IPS DF 6.9 (cell line): ENCODE data around the gene DRD4.

Experiments
- DNase-seq: peaks from one replicate; pipeline ENCODE4 v3.0.0-alpha.2; 2013; ENCODE audit warnings: low read depth, low spot score
- H3K27ac ChIP-seq: one replicate; pipeline ENCODE4 v1.5.1; 2013; ENCODE audit warnings: low read length, control low read depth
- H3K27me3 ChIP-seq: 2 replicates; pipeline ENCODE4 v1.6.1; 2013; ENCODE audit warnings: mild to moderate bottlenecking, low read length; ENCODE audit not compliant: control insufficient read depth, insufficient read depth
- H3K36me3 ChIP-seq: 2 replicates; pipeline ENCODE4 v1.6.1; 2013; ENCODE audit warnings: low read length; ENCODE audit not compliant: control insufficient read depth, insufficient read depth
- H3K4me1 ChIP-seq: 2 replicates; pipeline ENCODE4 v1.6.1; 2013; ENCODE audit warnings: low read length; ENCODE audit not compliant: control insufficient read depth, insufficient read depth
- H3K4me3 ChIP-seq: 2 replicates; pipeline ENCODE4 v1.5.1; 2013; ENCODE audit warnings: mild to moderate bottlenecking, low read length
- H3K9me3 ChIP-seq: 2 replicates; pipeline ENCODE4 v1.6.1; 2013; ENCODE audit warnings: low read length, inconsistent platforms; ENCODE audit not compliant: control insufficient read depth, insufficient read depth
- WGBS: extraction: QIAGEN DNeasy Blood & Tissue Kit; methylation state at CpG from one replicate; pipeline ENCODE4 v1.1.7; 2013; ENCODE audit warnings: mixed read lengths, missing lambda C conversion rate; ENCODE audit not compliant: insufficient read length, insufficient coverage; 5-methylcytosine and 5-hydroxymethylcytosine counted together

DRD4 gene

GRCh38 chr11:636511-637332 is at the start of gene DRD4:
Gene DRD4, plus strand, starts transcription at chr11:637269. Its CDS starts 36 bp downstream, at chr11:637305.
- Histone ChIP-seq H3K9me3 (no peaks in the 10 kb centered on the region), H3K36me3 (no peaks in the 10 kb centered on the region), H3K4me3 (peak within 1 kb of the TSS; percentile 26; the same call in 1 of the 2 replicates), H3K4me1 (peaks cover 8% of the 10 kb centered on the region), H3K27me3 (peaks cover 27% of the 10 kb centered on the region), H3K27ac (no peak within 1 kb of the TSS)
- no peak for DNase-seq
- WGBS, result no CpG with 5 or more reads among the region's 100 CpGs

GRCh38 chr11:587546-587945 is 49.5 kb upstream of the DRD4 start:
- Histone ChIP-seq H3K9me3 (no peaks in the 10 kb centered on the region), H3K27ac (no peak overlapping the region), H3K4me1 (no peaks in the 10 kb centered on the region), H3K36me3 (peaks cover 34% of the 10 kb centered on the region), H3K4me3 (no peak overlapping the region), H3K27me3 (no peaks in the 10 kb centered on the region)
- no CpG with 5 or more reads among the region's 8 CpGs for WGBS
- no peak for DNase-seq

- no peak for DNase-seq
- H3K9me3 ChIP-seq, result no peaks in the 10 kb centered on the region
- no peak overlapping the region for H3K27ac ChIP-seq
- peaks cover 38% of the 10 kb centered on the region for H3K36me3 ChIP-seq
- WGBS, result no CpG with 5 or more reads among the region's 6 CpGs
- no peaks in the 10 kb centered on the region for H3K4me1 ChIP-seq
- no peak overlapping the region for H3K4me3 ChIP-seq
- H3K27me3 ChIP-seq, result no peaks in the 10 kb centered on the region
Observed at GRCh38 chr11:587978-588380, 49.1 kb upstream of the DRD4 start.

GRCh38 chr11:589798-590197 is 47.3 kb upstream of the DRD4 start:
- no peak overlapping the region for H3K4me3 ChIP-seq
- no peak for DNase-seq
- H3K27me3 ChIP-seq, result no peaks in the 10 kb centered on the region
- no peaks in the 10 kb centered on the region for H3K9me3 ChIP-seq
- no CpG with 5 or more reads among the region's 26 CpGs for WGBS
- H3K36me3 ChIP-seq, result peaks cover 43% of the 10 kb centered on the region
- no peak overlapping the region for H3K27ac ChIP-seq
- H3K4me1 ChIP-seq, result no peaks in the 10 kb centered on the region

GRCh38 chr11:590997-591396 is 46.1 kb upstream of the DRD4 start:
- H3K4me3 ChIP-seq, result no peak overlapping the region
- no peaks in the 10 kb centered on the region for H3K27me3 ChIP-seq
- no peak for DNase-seq
- H3K4me1 ChIP-seq, result no peaks in the 10 kb centered on the region; the same call in 1 of the 2 replicates
- peaks cover 47% of the 10 kb centered on the region for H3K36me3 ChIP-seq
- no peaks in the 10 kb centered on the region for H3K9me3 ChIP-seq
- WGBS, result no CpG with 5 or more reads among the region's 11 CpGs
- H3K27ac ChIP-seq, result no peak overlapping the region

GRCh38 chr11:592501-592900 is 44.6 kb upstream of the DRD4 start:
- H3K27me3 ChIP-seq, result no peaks in the 10 kb centered on the region
- no peak for DNase-seq
- H3K36me3 ChIP-seq, result peaks cover 41% of the 10 kb centered on the region
- no CpG with 5 or more reads among the region's 22 CpGs for WGBS
- H3K9me3 ChIP-seq, result no peaks in the 10 kb centered on the region
- no peak overlapping the region for H3K27ac ChIP-seq
- H3K4me1 ChIP-seq, result no peaks in the 10 kb centered on the region; the same call in 1 of the 2 replicates
- no peak overlapping the region for H3K4me3 ChIP-seq

GRCh38 chr11:592918-593317 is 44.2 kb upstream of the DRD4 start:
- WGBS, result no CpG with 5 or more reads among the region's 10 CpGs
- DNase-seq, result no peak
- peaks cover 42% of the 10 kb centered on the region for H3K36me3 ChIP-seq
- no peak overlapping the region for H3K4me3 ChIP-seq
- no peaks in the 10 kb centered on the region for H3K9me3 ChIP-seq
- no peaks in the 10 kb centered on the region for H3K27me3 ChIP-seq
- H3K4me1 ChIP-seq, result no peaks in the 10 kb centered on the region; the same call in 1 of the 2 replicates
- no peak overlapping the region for H3K27ac ChIP-seq

- H3K36me3 ChIP-seq, result peaks cover 46% of the 10 kb centered on the region
- DNase-seq, result no peak
- H3K4me1 ChIP-seq, result no peaks in the 10 kb centered on the region; the same call in 1 of the 2 replicates
- no CpG with 5 or more reads among the region's 21 CpGs for WGBS
- no peaks in the 10 kb centered on the region for H3K9me3 ChIP-seq
- no peaks in the 10 kb centered on the region for H3K27me3 ChIP-seq
- H3K27ac ChIP-seq, result no peak overlapping the region
- H3K4me3 ChIP-seq, result no peak overlapping the region
Observed at GRCh38 chr11:593347-593746, 43.7 kb upstream of the DRD4 start.

- H3K27me3 ChIP-seq, result no peaks in the 10 kb centered on the region
- H3K4me1 ChIP-seq, result no peaks in the 10 kb centered on the region; the same call in 1 of the 2 replicates
- WGBS, result no CpG with 5 or more reads among the region's 10 CpGs
- H3K4me3 ChIP-seq, result no peak overlapping the region
- no peak for DNase-seq
- no peak overlapping the region for H3K27ac ChIP-seq
- H3K36me3 ChIP-seq, result peaks cover 50% of the 10 kb centered on the region
- no peaks in the 10 kb centered on the region for H3K9me3 ChIP-seq
Observed at GRCh38 chr11:595400-595799, 41.7 kb upstream of the DRD4 start.

GRCh38 chr11:596374-596773 is 40.7 kb upstream of the DRD4 start:
- Histone ChIP-seq H3K4me1 (no peaks in the 10 kb centered on the region; the same call in 1 of the 2 replicates), H3K4me3 (no peak overlapping the region), H3K27ac (no peak overlapping the region), H3K9me3 (no peaks in the 10 kb centered on the region), H3K27me3 (no peaks in the 10 kb centered on the region), H3K36me3 (peaks cover 47% of the 10 kb centered on the region)
- DNase-seq, result no peak
- no CpG with 5 or more reads among the region's 10 CpGs for WGBS
